Testis (tissue), 2 donors: ENCODE measurements around the gene SMIM13.

ENCODE experiments used
- CTCF ChIP-seq, 3 experiments: fragments of 450-650 bp in 2 of 3; fragments of 200-600 bp in 1 of 3; sonication (generic) in 1 of 3; IDR thresholded peaks; one replicate each; pipeline ENCODE4 v1.5.1; 2016 to 2019; ENCODE audit warnings: antibody characterized with exemption in 3 of 3, mild to moderate bottlenecking in 2 of 3, moderate library complexity in 1 of 3
- POLR2A ChIP-seq: fragments of 450-650 bp; IDR thresholded peaks from one replicate; pipeline ENCODE4 v1.6.1; 2017; ENCODE audit warnings: antibody characterized with exemption, mild to moderate bottlenecking, moderate library complexity

DNA sequence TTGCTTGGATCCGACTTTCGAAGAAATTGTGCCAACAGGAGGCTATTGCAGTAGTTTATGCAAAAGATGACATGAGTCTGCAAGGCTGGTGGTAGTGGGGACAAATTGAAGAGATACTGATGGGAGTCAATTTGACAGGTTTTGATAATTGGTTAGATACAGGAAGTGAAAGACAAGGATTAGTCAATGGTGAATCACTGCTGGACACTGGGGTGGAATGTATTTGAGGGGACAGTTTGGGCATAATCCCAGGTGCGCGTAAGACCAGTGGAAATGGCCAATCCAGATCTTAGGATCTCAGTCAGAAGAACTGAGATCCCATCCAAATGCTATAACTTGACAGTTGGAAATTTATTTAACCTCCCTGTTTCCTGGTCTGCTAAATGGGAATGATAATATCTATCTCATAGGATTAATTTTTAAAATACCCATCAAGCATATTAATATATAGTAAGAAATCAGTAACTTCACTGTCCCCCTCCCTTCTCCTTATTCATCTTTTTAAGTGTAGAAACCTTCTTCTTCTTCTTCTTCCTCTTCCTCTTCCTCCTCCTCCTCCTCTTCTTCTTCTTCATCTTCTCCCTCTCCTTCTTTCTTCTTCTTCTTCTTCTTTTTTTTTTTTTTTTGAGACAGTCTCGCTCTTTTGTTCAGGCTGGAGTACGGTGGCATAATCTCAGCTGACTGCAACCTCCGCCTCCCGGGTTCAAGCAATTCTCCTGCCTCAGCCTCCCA, 48.8 kb downstream of the SMIM13 start:
- no peak for TF ChIP-seq CTCF (IDR thresholded peaks at IDR 0.05)
- TF ChIP-seq POLR2A = no peak
